GM10847 (cell line): ENCODE data around the gene ZNF423.

Source experiments
- POLR2A ChIP-seq: IDR thresholded peaks from 2 replicates; pipeline ENCODE4 v1.6.1; 2011; ENCODE audit not compliant: insufficient read length; ENCODE audit errors: extremely low read depth

Gene ZNF423

DNA sequence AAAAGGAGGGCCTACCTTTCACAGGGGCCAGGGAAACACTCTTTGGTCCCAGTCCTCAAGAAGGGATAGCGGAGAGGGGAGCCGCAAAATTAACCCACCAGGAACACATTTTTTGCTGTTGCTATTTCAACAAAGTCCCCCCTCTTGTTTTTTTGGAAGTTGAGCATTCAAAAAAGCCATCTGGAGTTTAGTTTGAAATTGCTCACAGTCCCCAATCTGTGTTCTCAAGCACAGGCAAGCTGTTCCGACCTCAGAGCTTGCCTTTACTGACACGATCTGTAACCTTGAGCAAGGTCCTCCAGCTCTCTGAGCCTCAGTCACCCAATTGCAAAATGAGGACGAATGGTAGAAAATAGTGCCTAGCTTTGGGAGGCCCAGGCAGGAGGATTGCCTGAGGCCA is 131.1 kb downstream of the ZNF423 start:
- no peak for TF ChIP-seq POLR2A

DNA sequence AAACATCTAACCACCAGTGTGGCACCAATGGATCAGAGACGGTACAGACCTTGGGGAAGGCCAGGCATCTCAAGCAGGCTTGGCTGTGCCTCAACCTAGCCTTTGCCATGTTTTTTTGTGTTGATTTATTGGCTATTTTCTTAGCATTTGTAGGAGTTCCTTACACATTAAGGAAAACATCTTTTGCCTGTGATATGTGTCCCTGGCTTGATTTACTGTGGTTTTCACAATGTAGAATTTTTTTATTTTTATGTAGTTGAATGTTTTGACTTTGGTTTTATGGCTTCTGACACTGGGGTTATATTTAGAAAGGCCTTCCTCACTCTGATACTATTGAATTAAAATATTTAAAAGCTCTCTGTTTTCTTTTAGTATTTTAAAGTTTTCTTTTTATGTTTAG is 132.6 kb downstream of the ZNF423 start:
- no peak for TF ChIP-seq POLR2A

DNA sequence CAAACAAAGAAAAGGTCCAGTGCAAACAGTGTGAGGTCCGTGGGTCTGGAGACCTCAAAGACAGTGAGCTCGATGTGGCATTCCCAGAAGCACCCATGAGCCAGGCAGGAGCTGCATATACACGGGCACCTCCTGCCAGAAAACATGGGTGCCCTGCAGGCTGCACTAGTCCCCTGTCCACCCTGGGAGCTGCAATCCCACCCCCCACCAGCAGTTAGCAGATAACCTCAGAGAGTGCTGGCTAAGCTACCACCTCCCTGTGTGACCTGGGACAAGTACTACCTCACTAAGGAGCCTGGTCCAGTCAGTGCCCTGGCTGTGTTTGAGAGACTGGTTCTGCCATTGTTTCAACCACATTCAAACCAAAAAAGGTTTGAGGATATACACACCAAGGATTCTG is 135.7 kb downstream of the ZNF423 start:
- TF ChIP-seq POLR2A: no peak

DNA sequence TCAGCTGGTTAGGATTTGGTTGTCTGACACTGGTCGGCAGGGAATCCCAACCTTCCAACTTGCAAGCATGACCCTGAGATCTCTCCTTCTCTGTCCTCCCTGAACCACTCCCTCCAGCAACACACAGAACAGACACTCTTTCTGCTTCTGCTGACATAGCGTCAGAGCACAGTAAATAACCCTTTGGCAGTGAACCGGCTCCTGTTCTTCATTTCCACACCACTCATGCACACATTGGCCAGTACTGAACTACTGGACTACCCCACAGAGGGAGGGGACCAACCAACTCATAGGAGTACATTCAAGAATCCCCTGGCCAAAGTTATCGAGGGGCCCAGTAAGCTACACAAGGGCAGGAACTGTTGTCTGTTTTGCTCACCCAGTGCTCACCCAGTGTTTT is 138.2 kb downstream of the ZNF423 start:
- TF ChIP-seq POLR2A: no peak

DNA sequence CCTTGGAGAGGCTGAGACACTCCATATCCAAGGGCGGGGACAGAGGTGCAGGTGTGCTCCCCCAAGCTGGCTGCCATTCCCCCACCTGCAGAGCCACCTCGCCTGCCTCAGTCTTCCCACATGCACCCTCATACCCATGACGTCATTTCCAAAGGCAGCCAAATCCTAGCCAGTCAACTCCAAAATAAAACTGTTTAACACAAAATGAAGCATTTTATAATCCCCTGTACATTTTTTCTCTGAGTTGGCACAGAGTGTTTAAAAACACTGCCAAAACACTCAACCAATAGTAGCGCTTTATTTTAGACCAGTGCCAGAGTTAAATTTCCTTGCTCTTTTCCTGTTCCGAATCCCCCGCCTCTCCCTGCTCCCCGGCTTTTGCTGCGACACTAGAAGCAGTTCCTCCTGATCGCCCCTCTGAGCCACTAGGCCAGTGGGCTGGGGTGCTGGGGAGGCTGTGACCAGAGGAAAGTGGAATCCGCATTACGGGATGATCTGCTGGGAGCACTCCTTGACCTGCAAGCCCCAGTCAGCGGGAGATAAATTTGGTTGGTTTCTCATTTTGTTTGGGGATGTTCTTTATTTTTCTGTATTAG is 139.5 kb downstream of the ZNF423 start:
- no peak for TF ChIP-seq POLR2A

DNA sequence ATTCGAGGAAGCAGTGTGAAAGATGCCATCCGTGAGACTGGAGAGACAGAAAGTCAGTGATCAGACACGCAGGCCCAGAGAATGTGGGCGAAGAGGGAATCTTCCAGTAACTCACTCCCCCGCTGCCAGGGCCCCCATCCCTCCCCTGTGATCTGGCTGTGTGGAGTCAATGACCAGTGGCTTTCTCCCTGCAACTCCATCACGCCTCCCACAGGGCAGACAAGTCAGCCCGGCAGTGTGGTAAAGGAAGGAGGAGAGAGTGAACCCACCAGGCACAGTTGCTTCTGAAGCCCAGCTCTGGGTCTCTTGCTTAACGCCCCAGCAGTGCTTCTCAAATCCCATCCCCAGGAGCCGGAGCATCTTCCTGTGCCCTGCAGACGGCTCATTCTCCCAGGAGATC is 142.1 kb downstream of the ZNF423 start:
- no peak for TF ChIP-seq POLR2A

DNA sequence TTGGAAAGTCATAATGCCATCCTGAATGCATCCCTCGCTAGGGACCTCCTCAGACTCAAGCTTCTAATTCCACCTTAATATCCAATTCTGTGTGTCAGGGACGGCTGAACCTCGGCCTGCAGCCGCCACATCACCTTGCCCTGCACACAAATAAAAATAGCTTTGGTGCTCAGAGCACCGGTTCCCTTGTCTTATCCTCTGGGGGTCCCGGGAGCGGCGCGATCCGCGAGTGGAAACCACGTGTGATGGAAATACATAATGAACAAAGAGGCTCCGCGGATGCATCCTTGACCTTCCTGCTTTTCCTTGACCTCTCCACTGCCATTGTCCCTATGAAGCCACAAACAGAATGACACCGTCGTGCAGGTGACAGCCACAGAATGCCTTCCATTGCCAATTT is 143.4 kb downstream of the ZNF423 start:
- TF ChIP-seq POLR2A: no peak

DNA sequence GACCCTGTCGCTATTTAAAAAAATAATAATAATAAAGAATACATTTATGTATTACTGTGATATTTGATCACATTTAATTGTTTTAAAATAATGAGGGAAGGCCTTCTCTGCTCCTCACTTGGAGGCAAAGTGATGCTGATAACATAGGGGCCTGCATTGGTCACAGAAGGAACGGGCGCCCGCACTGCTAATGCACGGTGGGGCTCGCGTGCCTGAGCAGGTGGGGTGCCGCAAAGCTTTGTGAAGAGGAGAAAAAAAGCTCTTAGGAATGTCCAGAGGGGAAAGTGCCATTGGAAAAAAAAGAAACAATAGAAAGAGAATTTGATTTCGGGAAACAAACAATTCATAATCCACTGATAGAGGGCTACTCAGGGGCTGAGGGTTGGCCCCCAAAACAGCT is 143.8 kb downstream of the ZNF423 start:
- no peak for TF ChIP-seq POLR2A

DNA sequence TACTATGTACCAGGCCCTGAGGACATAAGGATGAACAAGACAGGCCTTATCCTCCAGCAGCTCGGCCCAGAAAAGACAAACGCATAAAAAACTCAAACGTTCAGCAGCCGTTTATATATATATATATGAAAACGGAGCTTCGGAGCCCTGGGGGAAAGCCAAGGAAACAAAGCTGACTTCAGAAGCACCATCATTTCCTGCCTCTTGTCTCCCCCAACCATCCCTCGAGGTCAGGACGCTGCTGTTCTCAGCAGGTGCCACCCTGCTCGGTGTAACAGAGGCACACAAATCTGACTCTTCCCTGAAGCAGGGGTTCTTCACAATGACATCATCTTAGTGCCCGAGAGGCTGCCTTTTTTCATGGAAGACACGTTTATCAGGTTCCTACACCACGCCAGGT is 146.9 kb downstream of the ZNF423 start:
- TF ChIP-seq POLR2A: no peak

DNA sequence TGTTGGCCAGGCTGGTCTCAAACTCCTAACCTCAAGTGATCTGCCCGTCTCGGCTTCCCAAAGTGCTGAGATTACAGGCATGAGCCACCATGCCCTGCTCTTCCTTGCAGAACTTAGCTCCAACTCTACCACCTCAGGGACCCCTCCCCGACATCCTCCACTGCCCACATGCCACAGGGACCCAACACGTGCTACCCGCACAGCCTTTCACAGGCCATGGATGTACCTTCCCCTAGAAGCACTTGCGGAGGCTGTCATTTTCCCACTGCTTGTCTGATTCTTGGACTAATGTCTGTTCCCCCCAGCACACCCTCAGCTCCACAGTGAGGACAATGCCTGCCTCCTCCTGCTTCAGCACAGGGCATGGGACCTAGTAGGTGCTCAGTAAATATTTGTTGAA is 147.4 kb downstream of the ZNF423 start:
- no peak for TF ChIP-seq POLR2A

DNA sequence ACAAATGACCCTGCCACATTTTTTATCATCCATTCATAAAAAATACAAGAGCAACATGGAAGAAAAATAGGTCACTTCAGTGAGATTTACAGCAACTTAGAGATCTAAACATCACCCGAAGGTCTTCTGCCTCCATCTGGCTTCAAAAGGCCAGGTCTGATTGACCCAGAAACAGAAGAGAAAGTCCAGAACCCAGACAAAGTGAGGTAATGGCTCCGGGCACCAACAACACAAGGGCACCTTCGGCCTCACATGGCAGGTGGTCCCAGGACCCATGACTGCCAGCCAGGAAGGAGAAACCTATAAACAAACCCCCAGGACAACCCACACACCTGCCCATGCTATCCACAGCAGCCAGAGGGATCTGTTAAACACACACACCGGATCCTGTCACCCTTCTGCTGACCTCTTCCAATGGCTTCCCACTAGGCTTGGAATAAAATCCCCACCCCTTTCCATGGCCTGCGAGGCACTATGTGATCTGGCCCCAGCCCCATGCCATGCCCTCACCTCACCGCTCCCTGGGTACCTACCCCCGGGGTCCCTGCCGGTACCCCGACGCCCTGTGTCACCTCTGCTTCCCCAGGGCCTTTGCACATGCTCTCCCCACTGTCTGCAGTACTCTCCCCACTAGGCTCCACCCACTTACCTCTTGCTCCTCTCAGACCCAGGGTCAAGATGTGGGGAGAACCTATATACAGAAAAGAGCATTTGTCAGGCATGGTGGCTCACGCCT is 149.1 kb downstream of the ZNF423 start:
- no peak for TF ChIP-seq POLR2A

DNA sequence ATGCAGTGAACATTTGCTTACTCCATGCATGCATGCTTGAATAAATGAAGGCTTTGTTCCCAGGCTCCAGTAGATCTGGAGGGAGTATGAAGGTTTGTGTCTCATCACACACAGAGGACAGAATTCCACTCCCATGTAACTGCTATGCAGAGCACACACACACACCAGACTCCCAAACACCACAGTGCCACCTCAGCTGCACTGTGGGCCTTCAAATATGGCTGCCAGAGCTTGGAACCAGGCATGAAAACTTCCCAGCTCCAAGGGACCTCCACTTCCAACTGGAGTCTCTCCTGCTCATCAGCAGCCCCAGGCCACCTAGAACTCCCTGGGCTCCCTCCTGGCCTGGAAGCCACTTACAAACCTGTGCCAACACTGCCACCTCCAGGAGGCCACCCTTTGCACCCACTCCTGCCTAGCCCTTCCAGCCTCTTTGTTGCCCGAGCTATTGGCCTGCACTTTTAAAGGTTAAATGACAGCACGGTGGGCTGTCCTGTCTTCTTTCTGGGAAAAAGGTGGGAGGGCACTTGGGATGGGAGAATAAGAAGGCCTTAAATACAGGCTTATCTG is 151.2 kb downstream of the ZNF423 start:
- TF ChIP-seq POLR2A: no peak

DNA sequence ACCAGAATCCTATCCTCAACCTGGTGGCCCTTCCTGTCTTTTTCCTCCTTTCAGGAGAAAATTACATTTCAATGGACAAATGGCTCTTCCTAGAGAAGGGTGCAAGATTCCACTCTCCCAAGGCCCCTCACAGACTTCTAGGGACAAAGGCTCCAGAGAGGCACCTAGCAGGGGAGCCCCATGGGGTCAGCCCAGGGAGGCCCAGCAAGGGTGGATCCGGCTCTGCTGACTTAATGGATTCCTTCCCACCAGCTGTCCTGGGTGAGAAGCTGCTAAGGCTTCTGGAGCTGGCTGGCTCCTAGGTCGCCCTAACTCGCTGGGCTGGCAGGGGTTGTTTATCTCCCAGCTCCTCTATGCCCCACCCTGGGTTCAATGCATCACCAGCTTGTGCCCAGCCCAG is 152.4 kb downstream of the ZNF423 start:
- no peak for TF ChIP-seq POLR2A

DNA sequence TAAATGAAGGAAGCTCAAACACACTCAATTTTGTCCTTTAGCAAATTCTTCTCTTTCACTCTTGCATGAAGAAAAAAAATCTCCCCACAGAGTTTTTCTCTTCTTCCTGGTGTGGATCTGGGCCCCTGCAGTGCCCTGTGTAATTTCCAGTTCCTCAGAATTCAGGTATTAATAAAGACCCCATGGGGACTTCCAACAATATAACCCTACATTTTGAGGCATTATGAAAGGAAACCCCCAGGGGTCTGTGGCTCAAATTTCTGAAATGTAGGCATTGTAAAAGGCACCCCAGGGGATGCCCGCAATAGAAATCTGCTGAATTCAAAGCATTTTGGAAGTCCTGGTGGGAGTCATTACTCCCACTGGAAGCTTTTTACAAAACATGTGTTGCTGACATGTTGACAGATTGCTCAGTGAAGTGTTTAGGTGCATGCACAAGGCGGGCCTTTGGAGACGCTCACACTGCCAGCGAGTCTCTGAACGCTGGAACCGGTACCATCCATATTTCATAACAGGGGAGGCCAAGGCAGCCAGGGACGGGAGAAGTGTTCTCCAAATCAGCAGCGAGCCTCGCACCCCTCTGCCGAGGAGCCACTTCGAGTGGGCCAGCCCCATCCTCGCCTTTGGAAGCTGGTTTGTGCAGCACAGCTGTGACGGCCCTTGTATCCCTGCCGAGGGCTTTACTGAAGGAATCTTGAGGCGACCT is 154.0 kb downstream of the ZNF423 start:
- no peak for TF ChIP-seq POLR2A

DNA sequence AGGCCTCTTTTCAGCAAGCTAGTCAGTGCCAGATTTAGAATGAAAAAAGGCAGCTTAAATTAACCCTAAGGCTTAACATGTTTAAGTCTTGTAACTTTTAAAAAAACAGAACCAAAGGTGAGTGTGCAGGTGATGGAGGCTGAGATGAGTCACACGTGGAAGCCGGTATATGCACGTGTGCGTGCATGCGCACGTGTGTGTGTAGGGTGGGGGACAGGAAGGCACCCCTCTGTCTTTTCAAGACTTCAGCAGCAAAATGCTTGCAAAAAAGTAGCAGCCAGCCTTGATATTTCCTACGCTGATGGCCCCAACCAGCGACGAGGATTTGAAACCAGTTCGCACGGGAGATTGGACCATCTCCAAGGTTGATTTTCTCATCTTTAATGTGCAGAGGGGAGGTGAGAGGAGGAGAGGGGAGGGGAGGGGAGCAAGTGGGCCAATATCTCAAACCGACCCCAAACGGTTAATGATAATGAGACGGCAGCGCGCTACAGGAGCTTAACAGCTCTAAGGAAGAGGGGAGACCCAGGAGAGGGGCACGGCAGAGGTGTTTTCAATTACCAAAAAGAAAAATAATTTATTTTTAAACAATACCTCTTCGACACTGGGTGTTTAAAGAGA is 154.7 kb downstream of the ZNF423 start:
- no peak for TF ChIP-seq POLR2A
